GM12891 (cell line): Measurements from ENCODE around the gene HIP1R.
A peak's percentile ranks its signal among the peaks of the same experiment; 100 is the strongest.

Experiments
- DNase-seq: peaks from one replicate; pipeline ENCODE4 v3.0.0; 2011; ENCODE audit warnings: low spot score; ENCODE audit not compliant: insufficient read length
- FAIRE-seq: peaks from 2 replicates; lab custom pipeline; 2011; peaks lifted over from hg19 to GRCh38; lab: Jason Lieb, UNC
- PAX5 ChIP-seq: IDR thresholded peaks from 2 replicates; pipeline ENCODE4 v1.6.1; 2011; ENCODE audit warnings: low read length, moderate library complexity, mild to moderate bottlenecking; ENCODE audit not compliant: insufficient read depth, severe bottlenecking
- POLR2A ChIP-seq: IDR thresholded peaks from 2 replicates; pipeline ENCODE4 v1.6.1; 2011; ENCODE audit warnings: low read depth, low read length, control low read depth
- POLR2AphosphoS5 ChIP-seq: IDR thresholded peaks from 2 replicates; pipeline ENCODE4 v1.6.1; 2011; ENCODE audit warnings: low read depth, low read length, control low read depth
- POU2F2 ChIP-seq: IDR thresholded peaks from 2 replicates; pipeline ENCODE4 v1.6.1; 2011; ENCODE audit warnings: low read depth, mild to moderate bottlenecking, control low read depth, low read length, moderate library complexity
- SPI1 ChIP-seq: IDR thresholded peaks from 2 replicates; pipeline ENCODE4 v1.6.1; 2011; ENCODE audit warnings: low read depth, low read length, control low read depth
- TAF1 ChIP-seq: IDR thresholded peaks from 2 replicates; pipeline ENCODE4 v1.6.1; 2011; ENCODE audit warnings: low read depth, low read length, control low read depth

Gene HIP1R

GRCh38 chr12:122854554-122854953, 19.3 kb downstream of the HIP1R start:
- no peak for DNase-seq

GRCh38 chr12:122855071-122855829, 20.0 kb downstream of the HIP1R start:
- no peak for FAIRE-seq

More at GRCh38 chr12:122854554-122854953, 19.3 kb downstream of the HIP1R start:
- no peak for FAIRE-seq
- TF ChIP-seq SPI1 = no peak
- TF ChIP-seq PAX5 = no peak
- no peak for TF ChIP-seq TAF1

GRCh38 chr12:122855928-122856831, 20.9 kb downstream of the HIP1R start:
- no peak for TF ChIP-seq TAF1
- TF ChIP-seq POLR2A = no peak
- TF ChIP-seq PAX5 = no peak
- TF ChIP-seq POU2F2 = no peak
- TF ChIP-seq SPI1 = no peak
- TF ChIP-seq POLR2AphosphoS5 = no peak
- FAIRE-seq = no peak
- no peak for DNase-seq

More at GRCh38 chr12:122855071-122855829, 20.0 kb downstream of the HIP1R start:
- DNase-seq = no peak
- TF ChIP-seq SPI1 = no peak

DNA sequence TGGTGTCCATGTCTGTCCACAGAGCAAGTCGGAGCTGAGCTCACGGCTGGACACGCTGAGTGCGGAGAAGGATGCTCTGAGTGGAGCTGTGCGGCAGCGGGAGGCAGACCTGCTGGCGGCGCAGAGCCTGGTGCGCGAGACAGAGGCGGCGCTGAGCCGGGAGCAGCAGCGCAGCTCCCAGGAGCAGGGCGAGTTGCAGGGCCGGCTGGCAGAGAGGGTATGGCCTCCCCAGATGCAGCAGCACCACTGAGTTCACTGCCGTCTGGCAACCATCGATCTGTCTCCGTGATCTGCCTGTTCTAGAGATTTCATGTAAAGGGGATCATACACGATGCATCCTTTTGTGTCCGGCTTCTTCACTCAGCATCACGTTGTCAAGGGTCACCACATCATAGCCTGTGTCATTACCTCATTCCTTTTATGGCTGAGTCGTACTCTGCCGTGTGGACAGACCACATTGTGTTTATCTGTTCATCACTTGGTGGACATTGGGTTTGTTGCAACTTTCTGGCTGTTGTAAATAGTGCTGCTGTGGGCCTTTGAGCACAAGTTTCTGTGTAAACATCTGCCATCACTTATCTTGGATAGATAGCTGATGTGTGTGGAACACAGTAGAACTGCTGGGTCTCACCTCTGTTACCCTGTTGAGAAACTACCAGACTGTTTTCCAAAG, 21.9 kb downstream of the HIP1R start:
- no peak for TF ChIP-seq TAF1
- no peak for TF ChIP-seq PAX5
- TF ChIP-seq SPI1 = no peak
- no peak for TF ChIP-seq POLR2AphosphoS5
- no peak for TF ChIP-seq POU2F2
- no peak for TF ChIP-seq POLR2A
- no peak for DNase-seq
- peak; percentile 23 for FAIRE-seq

DNA sequence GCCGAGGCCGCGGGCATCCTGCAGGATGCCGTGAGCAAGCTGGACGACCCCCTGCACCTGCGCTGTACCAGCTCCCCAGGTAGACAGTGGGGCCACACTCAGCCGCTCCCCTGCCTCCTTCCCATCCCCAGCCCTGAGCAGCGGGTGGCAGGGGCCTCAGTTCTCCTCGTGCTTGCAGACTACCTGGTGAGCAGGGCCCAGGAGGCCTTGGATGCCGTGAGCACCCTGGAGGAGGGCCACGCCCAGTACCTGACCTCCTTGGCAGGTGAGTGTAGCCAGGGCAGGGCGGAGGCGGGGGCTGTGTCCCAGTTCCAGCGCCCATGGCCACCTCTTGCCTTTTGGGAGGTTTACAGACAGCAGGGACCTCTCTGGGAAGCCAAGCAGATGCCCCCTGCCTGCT, 22.9 kb downstream of the HIP1R start:
- no peak for TF ChIP-seq POU2F2
- no peak for TF ChIP-seq SPI1
- no peak for TF ChIP-seq TAF1
- no peak for TF ChIP-seq POLR2AphosphoS5
- no peak for TF ChIP-seq PAX5
- TF ChIP-seq POLR2A = no peak
- DNase-seq (no peak), FAIRE-seq (no peak)

DNA sequence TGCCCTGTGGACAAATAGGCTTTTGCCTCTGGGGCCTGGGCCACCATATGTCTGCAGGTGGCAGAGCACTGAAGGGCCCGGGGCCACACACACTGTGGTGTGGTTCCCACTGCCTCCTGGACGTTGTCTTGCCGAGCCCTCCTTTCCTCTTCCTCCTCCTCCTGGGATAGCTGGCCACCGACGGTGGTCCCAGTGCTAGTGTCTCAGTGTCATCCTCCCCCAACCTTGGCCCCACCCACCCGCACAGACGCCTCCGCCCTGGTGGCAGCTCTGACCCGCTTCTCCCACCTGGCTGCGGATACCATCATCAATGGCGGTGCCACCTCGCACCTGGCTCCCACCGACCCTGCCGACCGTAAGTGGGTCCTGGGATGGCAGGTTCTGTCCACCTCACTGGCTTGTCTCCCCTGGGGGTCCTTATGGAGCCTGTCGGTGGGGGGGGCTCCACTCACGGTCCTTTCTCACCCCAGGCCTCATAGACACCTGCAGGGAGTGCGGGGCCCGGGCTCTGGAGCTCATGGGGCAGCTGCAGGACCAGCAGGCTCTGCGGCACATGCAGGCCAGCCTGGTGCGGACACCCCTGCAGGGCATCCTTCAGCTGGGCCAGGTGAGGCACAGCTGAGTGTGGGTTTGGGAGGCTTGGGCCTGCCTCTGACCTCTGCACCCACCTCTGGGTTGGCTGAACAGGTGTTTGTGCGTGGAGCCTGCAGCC, 23.5 kb downstream of the HIP1R start:
- no peak for FAIRE-seq
- TF ChIP-seq SPI1 = no peak
- DNase-seq = no peak

DNA sequence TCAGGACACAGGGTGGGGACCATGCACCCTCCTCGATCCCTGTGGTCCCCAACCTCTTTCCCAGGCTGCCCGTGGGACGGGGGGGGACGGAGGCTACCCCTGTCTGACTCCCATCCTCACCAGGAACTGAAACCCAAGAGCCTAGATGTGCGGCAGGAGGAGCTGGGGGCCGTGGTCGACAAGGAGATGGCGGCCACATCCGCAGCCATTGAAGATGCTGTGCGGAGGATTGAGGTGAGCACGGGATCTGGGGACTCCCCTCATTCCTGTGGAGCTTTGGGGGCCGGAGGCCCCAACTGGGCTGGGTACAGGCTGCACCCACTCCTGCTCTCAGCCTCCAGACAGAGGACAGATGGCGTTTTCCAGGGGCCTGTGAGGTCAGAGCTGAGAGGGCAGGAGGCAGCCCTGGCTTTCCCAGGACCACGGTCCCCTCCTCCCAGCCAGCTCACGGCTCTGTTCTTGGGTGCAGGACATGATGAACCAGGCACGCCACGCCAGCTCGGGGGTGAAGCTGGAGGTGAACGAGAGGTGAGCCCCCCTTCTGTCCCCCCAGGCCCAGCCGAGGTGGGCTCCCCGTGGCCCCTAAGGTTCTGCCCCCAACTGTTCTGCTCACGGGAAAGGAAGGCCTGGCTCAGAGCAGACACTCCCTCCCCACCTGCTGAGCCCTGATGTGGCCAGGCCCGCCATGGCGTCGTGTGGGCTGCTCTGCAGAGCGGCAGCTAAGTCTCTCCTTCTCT, 24.2 kb downstream of the HIP1R start:
- TF ChIP-seq POLR2A = no peak
- TF ChIP-seq PAX5 = no peak
- TF ChIP-seq TAF1 = no peak
- no peak for TF ChIP-seq POLR2AphosphoS5
- TF ChIP-seq POU2F2 = no peak
- TF ChIP-seq SPI1 = no peak
- DNase-seq (no peak), FAIRE-seq (no peak)

DNA sequence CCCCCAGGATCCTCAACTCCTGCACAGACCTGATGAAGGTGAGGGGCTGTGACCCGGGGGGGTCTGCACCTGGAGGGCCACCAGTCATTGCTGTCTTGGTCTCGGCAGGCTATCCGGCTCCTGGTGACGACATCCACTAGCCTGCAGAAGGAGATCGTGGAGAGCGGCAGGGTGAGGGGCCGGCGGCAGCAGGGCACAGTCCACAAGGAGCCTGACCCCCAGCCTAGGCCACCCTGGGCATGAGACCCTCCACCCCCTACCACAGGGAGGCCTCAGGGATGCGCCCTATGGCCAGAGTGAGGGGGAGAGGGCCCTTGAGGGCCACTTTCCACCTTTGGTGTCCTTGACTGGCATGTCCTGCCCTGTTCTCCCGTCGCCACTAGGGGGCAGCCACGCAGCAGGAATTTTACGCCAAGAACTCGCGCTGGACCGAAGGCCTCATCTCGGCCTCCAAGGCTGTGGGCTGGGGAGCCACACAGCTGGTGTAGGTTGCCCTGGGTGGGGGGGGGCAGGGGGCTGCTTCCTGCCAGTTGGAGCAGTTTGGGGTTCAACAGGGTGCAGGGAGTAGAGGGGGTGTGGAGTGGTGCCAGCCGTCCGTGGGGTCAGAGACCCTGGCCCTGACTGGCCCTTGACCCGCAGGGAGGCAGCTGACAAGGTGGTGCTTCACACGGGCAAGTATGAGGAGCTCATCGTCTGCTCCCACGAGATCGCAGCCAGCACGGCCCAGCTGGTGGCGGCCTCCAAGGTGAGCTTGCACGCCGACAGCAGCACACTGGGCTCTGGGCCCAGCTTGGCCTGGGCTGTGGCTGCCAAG, 25.0 kb downstream of the HIP1R start:
- FAIRE-seq (peak; percentile 97), DNase-seq (peak; percentile 91)
- no peak for TF ChIP-seq TAF1
- TF ChIP-seq SPI1 = no peak
- no peak for TF ChIP-seq PAX5
- TF ChIP-seq POLR2A = no peak
- no peak for TF ChIP-seq POU2F2
- no peak for TF ChIP-seq POLR2AphosphoS5
